Peyer's patch (tissue), 4 donors: ENCODE measurements around the gene LSP1. TPM values are rescaled to one million over a fixed set of nuclear protein-coding genes. Genes with fewer than 3 reads are reported as not detected.

ENCODE experiments used
- DNase-seq, 3 donors: peaks; one replicate each; pipeline ENCODE4 v3.0.0-alpha.2; 2017 to 2019
- H3K27ac ChIP-seq, 4 donors: fragments of 200-600 bp; sonication (generic); one replicate each; pipeline ENCODE4 v1.5.1; 2016 to 2019
- H3K27me3 ChIP-seq, 2 donors: fragments of 200-600 bp; sonication (generic); one replicate each; pipeline ENCODE4 v1.5.1; 2019
- H3K36me3 ChIP-seq, 3 donors: fragments of 200-600 bp; sonication (generic); one replicate each; pipeline ENCODE4 v1.5.1; 2016 to 2019
- H3K4me1 ChIP-seq, 4 donors: fragments of 200-600 bp; sonication (generic); one replicate each; pipeline ENCODE4 v1.5.1; 2016 to 2019
- H3K4me3 ChIP-seq, 4 donors: fragments of 200-600 bp; sonication (generic); 1 replicate in 3 of 4; 2 replicates in 1 of 4; pipeline ENCODE4 v1.5.1; 2016 to 2019; ENCODE audit warnings: mild to moderate bottlenecking in 1 of 4
- H3K9me3 ChIP-seq, 4 donors: fragments of 200-600 bp; sonication (generic); one replicate each; pipeline ENCODE4 v1.5.1; 2016 to 2019; ENCODE audit warnings: mild to moderate bottlenecking in 1 of 4
- CTCF ChIP-seq, 6 experiments: fragments of 450-650 bp in 4 of 6; fragments of 200-600 bp in 2 of 6; sonication (generic) in 1 of 6; IDR thresholded peaks; one replicate each; pipeline ENCODE4 v1.5.1; 2017 to 2019; ENCODE audit warnings: antibody characterized with exemption in 6 of 6, mild to moderate bottlenecking in 3 of 6, moderate library complexity in 1 of 6
- POLR2A ChIP-seq, 2 donors: fragments of 450-650 bp; IDR thresholded peaks; one replicate each; pipeline ENCODE4 v1.5.1; 2017; ENCODE audit warnings: antibody characterized with exemption in 2 of 2, mild to moderate bottlenecking in 2 of 2, moderate library complexity in 2 of 2
- total RNA-seq, 4 donors: library from RNA; depleted of rRNA; stranded (reverse); fragments of >200 nt; gene quantifications; one replicate each; pipeline ENCODE4 v1.1.0, GENCODE V29; 2016

The LSP1 gene
- total RNA-seq, 4 donors from 2014 or later = 10.6 to 175 (median 15.4) TPM

GRCh38 chr11:1832211-1832919 is 20.5 kb upstream of the LSP1 start:
- peak overlapping the region in 1 of 4 donors; percentile 49 for H3K27ac ChIP-seq
- DNase-seq = peak; percentile 50 to 85 (median 77)
- H3K36me3 ChIP-seq = no peaks in the 10 kb centered on the region
- TF ChIP-seq CTCF (IDR thresholded peaks at IDR 0.05) = peak; percentile 87 to 99 (median 96)
- TF ChIP-seq POLR2A (IDR thresholded peaks at IDR 0.05) = no peak
- H3K9me3 ChIP-seq = no peaks in the 10 kb centered on the region
- H3K4me1 ChIP-seq = peaks cover 8 to 52% (median 11%) of the 10 kb centered on the region in 4 donors
- peak overlapping the region; percentile 14 to 41 (median 29) for H3K4me3 ChIP-seq
- no peaks in the 10 kb centered on the region for H3K27me3 ChIP-seq

GRCh38 chr11:1832920-1833295 is 20.0 kb upstream of the LSP1 start:
- Histone ChIP-seq H3K27me3 (no peaks in the 10 kb centered on the region), H3K4me3 (peak overlapping the region in 3 of 4 donors; percentile 23 to 41 (median 35)), H3K27ac (peak overlapping the region in 3 of 4 donors; percentile 49 to 90 (median 83)), H3K36me3 (no peaks in the 10 kb centered on the region), H3K9me3 (no peaks in the 10 kb centered on the region), H3K4me1 (peaks cover 9 to 54% (median 15%) of the 10 kb centered on the region in 4 donors)
- no peak for DNase-seq
- TF ChIP-seq POLR2A (IDR thresholded peaks at IDR 0.05) (no peak), CTCF (IDR thresholded peaks at IDR 0.05) (no peak)

- Histone ChIP-seq H3K27ac (peak overlapping the region in 3 of 4 donors; percentile 83 to 94 (median 90)), H3K4me3 (peak overlapping the region in 1 of 4 donors; percentile 11), H3K4me1 (peaks cover 13 to 60% (median 21%) of the 10 kb centered on the region in 4 donors), H3K9me3 (no peaks in the 10 kb centered on the region), H3K36me3 (no peaks in the 10 kb centered on the region), H3K27me3 (no peaks in the 10 kb centered on the region)
- TF ChIP-seq CTCF (IDR thresholded peaks at IDR 0.05) = peak in 2 of 6 experiments; percentile 10 to 22
- TF ChIP-seq POLR2A (IDR thresholded peaks at IDR 0.05) = peak; percentile 61 to 87
- peak in 2 of 3 donors; percentile 92 to 95 for DNase-seq
Measured at GRCh38 chr11:1834062-1834610, 18.7 kb upstream of the LSP1 start.

GRCh38 chr11:1834779-1835670 is 17.9 kb upstream of the LSP1 start, which contains the start of gene SYT8:
Gene SYT8 (plus strand): TSS chr11:1834990. CDS start chr11:1835106, 116 bp downstream.
- Histone ChIP-seq H3K27me3 (no peaks in the 10 kb centered on the region), H3K27ac (peak within 1 kb of the TSS in 3 of 4 donors; percentile 83 to 94 (median 90)), H3K4me1 (peaks cover 13 to 63% (median 26%) of the 10 kb centered on the region in 4 donors), H3K4me3 (peak within 1 kb of the TSS in 1 of 4 donors; percentile 11), H3K9me3 (no peaks in the 10 kb centered on the region), H3K36me3 (no peaks in the 10 kb centered on the region)
- DNase-seq = no peak
- TF ChIP-seq CTCF (IDR thresholded peaks at IDR 0.05) = no peak
- TF ChIP-seq POLR2A (IDR thresholded peaks at IDR 0.05) = no peak

- Histone ChIP-seq H3K4me3 (no peak overlapping the region), H3K36me3 (no peaks in the 10 kb centered on the region), H3K9me3 (no peaks in the 10 kb centered on the region), H3K4me1 (peaks cover 13 to 57% (median 27%) of the 10 kb centered on the region in 4 donors), H3K27me3 (no peaks in the 10 kb centered on the region), H3K27ac (no peak overlapping the region)
- DNase-seq = no peak
- TF ChIP-seq POLR2A (IDR thresholded peaks at IDR 0.05) (no peak), CTCF (IDR thresholded peaks at IDR 0.05) (no peak)
Measured at GRCh38 chr11:1835671-1836010, 17.2 kb upstream of the LSP1 start.
